Bronchial epithelial cell (primary cell): ENCODE data around the gene NSRP1. TPM values are rescaled to one million over a fixed set of nuclear protein-coding genes. Genes with fewer than 3 reads are reported as not detected.
"Not testable (repeated sequence)": the region's sequence is repeated elsewhere in the genome, so short reads cannot be mapped to it uniquely, and the experiment has no call there.

Experiments used
- DNase-seq: peaks from one replicate; pipeline ENCODE4 v3.0.0-alpha.2; 2010; ENCODE audit warnings: low read depth
- FAIRE-seq: peaks from 2 replicates; lab custom pipeline; 2011; peaks lifted over from hg19 to GRCh38; lab: Jason Lieb, UNC
- H3K27me3 ChIP-seq: 2 replicates; pipeline ENCODE4 v1.5.1; 2011; ENCODE audit warnings: low read length; ENCODE audit not compliant: control insufficient read depth, insufficient read depth
- H3K36me3 ChIP-seq: 2 replicates; pipeline ENCODE4 v1.5.1; 2011; ENCODE audit warnings: low read length; ENCODE audit not compliant: control insufficient read depth, insufficient read depth
- H3K4me3 ChIP-seq: 2 replicates; pipeline ENCODE4 v1.5.1; 2011; ENCODE audit warnings: mild to moderate bottlenecking, low read depth, low read length, control low read depth
- total RNA-seq: library from RNA; depleted of rRNA; stranded (reverse); fragments of >200 nt; gene quantifications from 2 replicates; pipeline ENCODE4 v1.2.1, GENCODE V29; 2014
- TF ChIP-seq, protein P1 (sequence below): IDR thresholded peaks from 2 replicates; pipeline ENCODE4 v1.5.1; 2011; ENCODE audit warnings: mild to moderate bottlenecking, moderate library complexity, low read length, control low read depth, inconsistent platforms; ENCODE audit not compliant: insufficient read depth, severe bottlenecking

The NSRP1 gene
- total RNA-seq, 1 donor from 2014 or later = 8.7 TPM

DNA sequence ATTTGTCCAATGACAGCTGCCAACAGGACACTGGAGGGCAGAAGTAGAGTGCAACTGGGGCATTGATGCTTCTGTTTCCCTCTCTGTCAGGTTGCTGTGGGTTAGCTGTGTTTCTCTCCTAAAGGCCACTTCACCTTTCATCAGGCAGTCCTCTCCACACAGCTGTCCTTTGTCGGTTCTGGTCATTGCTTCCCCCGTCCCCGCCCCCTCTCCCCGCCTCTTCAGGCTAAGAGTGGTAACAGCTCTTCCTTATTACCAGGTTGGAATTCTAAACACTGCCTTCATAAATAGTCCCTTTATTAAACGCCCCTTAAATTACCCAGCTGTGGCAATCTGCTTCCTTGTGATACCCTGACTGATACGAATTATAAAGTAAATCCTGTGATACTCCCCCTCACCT is 31.8 kb upstream of the NSRP1 start:
- TF ChIP-seq, protein P1, sequence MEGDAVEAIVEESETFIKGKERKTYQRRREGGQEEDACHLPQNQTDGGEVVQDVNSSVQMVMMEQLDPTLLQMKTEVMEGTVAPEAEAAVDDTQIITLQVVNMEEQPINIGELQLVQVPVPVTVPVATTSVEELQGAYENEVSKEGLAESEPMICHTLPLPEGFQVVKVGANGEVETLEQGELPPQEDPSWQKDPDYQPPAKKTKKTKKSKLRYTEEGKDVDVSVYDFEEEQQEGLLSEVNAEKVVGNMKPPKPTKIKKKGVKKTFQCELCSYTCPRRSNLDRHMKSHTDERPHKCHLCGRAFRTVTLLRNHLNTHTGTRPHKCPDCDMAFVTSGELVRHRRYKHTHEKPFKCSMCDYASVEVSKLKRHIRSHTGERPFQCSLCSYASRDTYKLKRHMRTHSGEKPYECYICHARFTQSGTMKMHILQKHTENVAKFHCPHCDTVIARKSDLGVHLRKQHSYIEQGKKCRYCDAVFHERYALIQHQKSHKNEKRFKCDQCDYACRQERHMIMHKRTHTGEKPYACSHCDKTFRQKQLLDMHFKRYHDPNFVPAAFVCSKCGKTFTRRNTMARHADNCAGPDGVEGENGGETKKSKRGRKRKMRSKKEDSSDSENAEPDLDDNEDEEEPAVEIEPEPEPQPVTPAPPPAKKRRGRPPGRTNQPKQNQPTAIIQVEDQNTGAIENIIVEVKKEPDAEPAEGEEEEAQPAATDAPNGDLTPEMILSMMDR = no peak
- Histone ChIP-seq H3K4me3 (no peak overlapping the region), H3K36me3 (no peaks in the 10 kb centered on the region), H3K27me3 (peaks cover 3% of the 10 kb centered on the region)
- DNase-seq (no peak), FAIRE-seq (no peak)

DNA sequence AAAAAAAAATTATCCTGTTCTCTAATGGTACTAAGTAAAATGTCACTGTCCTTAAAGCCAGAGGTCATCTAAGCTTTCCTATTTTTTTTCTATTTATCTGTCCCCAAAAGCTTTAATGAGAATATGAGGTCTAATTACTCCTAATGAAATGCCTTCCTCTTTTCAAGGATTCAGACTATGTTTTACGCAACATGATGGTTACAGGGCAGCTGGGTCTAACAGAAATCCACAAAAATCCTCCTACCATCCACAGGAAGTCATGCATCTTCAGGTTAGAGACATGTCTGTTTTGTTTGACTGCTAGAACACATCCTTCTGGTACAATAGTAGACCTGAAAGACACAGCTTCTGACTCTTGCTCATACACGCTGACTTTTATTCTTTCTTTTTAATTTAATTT is 29.7 kb upstream of the NSRP1 start:
- TF ChIP-seq, protein P1 = no peak
- Histone ChIP-seq H3K4me3 (no peak overlapping the region), H3K27me3 (peaks cover 3% of the 10 kb centered on the region), H3K36me3 (no peaks in the 10 kb centered on the region)
- DNase-seq = no peak
- FAIRE-seq = no peak

DNA sequence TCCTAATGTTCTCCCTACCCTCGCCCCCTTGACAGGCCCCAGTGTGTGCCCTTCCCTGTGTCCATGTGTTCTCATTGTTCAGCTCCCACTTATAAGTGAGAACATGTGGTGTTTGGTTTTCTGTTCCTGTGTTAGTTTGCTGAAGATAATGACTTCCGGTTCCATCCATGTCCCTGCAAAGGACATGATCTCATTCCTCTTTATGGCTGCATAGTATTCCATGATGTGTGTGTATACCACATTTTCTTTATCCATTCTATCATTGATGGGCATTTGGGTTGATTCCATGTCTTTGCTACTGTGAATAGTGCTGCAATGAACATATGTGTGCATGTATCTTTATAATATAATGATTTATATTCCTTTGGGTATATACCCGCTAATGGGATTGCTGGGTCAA is 29.2 kb upstream of the NSRP1 start:
- not testable (repeated sequence) for H3K27me3 ChIP-seq, FAIRE-seq, H3K36me3 ChIP-seq, H3K4me3 ChIP-seq, DNase-seq

DNA sequence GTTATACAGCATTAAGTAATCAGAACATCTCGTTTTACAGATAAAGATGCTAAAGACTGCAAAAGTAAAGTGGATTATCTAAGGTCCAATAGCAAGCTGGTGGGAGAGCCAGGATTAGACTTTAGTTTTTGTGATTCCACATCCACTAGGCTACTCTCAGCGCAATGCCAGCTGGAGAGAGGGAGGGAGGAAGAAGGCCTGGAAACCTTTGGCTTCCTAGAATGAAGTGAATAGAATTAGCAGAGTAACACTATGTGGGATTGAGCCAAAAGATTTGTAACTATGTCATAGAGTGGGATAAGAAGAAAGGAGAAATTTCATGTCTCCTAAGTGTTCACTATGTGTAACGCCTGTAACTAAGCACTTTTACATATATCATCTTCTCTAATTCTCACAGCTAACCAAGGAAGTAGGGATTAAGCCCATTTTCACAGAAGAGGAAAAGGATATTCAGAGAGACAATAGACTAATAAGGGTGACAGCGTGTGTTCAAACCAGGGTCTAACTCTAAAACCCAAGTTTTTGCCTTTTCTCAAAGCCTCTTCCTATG is 25.4 kb upstream of the NSRP1 start:
- FAIRE-seq (no peak), DNase-seq (no peak)
- no peaks in the 10 kb centered on the region for H3K36me3 ChIP-seq
- peaks cover 1% of the 10 kb centered on the region for H3K27me3 ChIP-seq
- no peak overlapping the region for H3K4me3 ChIP-seq
- TF ChIP-seq, protein P1 = no peak

DNA sequence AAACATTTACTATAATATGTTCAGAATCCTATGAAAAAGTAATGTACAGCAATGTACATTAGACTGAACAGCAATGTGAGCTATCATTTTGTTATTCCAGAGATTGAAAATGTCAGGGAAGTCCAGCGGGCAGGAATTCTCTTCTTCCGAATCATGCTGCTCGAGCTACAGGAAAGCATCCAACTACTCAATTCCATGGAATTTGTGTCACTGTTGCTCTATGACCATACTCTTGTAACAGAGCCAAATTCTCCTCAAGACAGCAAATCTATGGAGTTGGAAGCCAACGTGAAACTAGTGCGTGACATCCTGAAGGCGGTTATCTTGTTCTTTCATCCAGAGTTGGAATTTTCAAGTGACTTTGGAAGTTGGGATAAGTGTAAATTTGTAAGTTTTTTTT is 24.8 kb upstream of the NSRP1 start:
- FAIRE-seq (no peak), DNase-seq (peak; percentile 50)
- Histone ChIP-seq H3K4me3 (no peak overlapping the region), H3K36me3 (no peaks in the 10 kb centered on the region), H3K27me3 (peaks cover 1% of the 10 kb centered on the region)
- TF ChIP-seq, protein P1 = no peak

DNA sequence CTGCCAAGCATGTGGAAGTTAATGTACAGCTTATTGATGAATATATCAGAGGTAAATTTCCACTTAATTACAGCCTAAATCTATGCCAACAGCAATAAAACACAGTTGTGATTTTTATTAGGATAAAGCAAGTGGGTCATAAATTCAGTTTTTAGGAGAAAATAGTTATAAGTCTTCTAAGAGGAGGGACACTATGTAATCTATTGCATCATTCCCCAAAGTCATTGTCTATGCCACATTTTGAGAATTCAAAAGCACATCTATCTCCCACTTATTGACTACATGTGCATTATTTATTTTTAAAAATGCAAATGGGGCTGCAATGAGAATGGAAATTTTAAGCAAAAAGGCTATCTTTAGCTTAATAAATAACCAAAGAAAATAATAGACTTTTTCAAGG is 23.7 kb upstream of the NSRP1 start:
- Histone ChIP-seq H3K27me3 (peaks cover 1% of the 10 kb centered on the region), H3K36me3 (no peaks in the 10 kb centered on the region), H3K4me3 (no peak overlapping the region)
- DNase-seq = no peak
- FAIRE-seq = no peak
- TF ChIP-seq, protein P1 = no peak
